HCT116 (cell line): ENCODE measurements around the gene PEMT.
"Not testable (repeated sequence)": the region's sequence is repeated elsewhere in the genome, so short reads cannot be mapped to it uniquely, and the experiment has no call there.

ENCODE experiments used
- CBX3 ChIP-seq: IDR thresholded peaks from 2 replicates; pipeline ENCODE4 v1.6.1; 2012; ENCODE audit warnings: low read depth
- EZH2 ChIP-seq: fragments of 200-600 bp; sonication (generic); IDR thresholded peaks from 2 replicates; pipeline ENCODE4 v1.6.1; 2017; ENCODE audit warnings: antibody characterized with exemption, mixed run types
- EZH2phosphoT487 ChIP-seq: fragments of 200-600 bp; IDR thresholded peaks from 2 replicates; pipeline ENCODE4 v1.6.1; 2018; ENCODE audit warnings: antibody characterized with exemption, borderline replicate concordance
- MAX ChIP-seq: IDR thresholded peaks from 2 replicates; pipeline ENCODE4 v1.6.1; 2012
- POLR2A ChIP-seq: IDR thresholded peaks from 2 replicates; pipeline ENCODE4 v1.7.0; 2011; ENCODE audit warnings: borderline replicate concordance; ENCODE audit not compliant: insufficient read depth, insufficient read length; ENCODE audit errors: extremely low read depth
- REST ChIP-seq: IDR thresholded peaks from 2 replicates; pipeline ENCODE4 v1.6.1; 2012; ENCODE audit warnings: low read depth
- SP1 ChIP-seq: IDR thresholded peaks from 2 replicates; pipeline ENCODE4 v1.6.1; 2012; ENCODE audit warnings: low read depth
- SRF ChIP-seq: IDR thresholded peaks from 2 replicates; pipeline ENCODE4 v1.6.1; 2012; ENCODE audit warnings: low read depth
- YY1 ChIP-seq: IDR thresholded peaks from 2 replicates; pipeline ENCODE4 v1.6.1; 2011; ENCODE audit warnings: low read length, low read depth, moderate library complexity, mild to moderate bottlenecking; ENCODE audit not compliant: insufficient replicate concordance; ENCODE audit errors: extremely low read depth
- ZFX ChIP-seq: fragments of 450-650 bp; IDR thresholded peaks from 2 replicates; pipeline ENCODE4 v1.6.1; 2017
- ZNF274 ChIP-seq: fragments of 200-500 bp; sonication (Bioruptor generic); IDR thresholded peaks from 2 replicates; pipeline ENCODE4 v1.6.1; 2014; ENCODE audit warnings: mild to moderate bottlenecking, low read depth, low read length, inconsistent platforms
- TF ChIP-seq, protein P1 (sequence below), 3 experiments: fragments of 200-600 bp in 1 of 3; sonication (generic) in 1 of 3; IDR thresholded peaks in 2 of 3; conservative IDR thresholded peaks in 1 of 3; 2 replicates each; pipeline ENCODE4 v1.5.1; 2012 to 2017; ENCODE audit warnings: low read depth in 2 of 3, low read length in 2 of 3, antibody characterized with exemption in 1 of 3, borderline replicate concordance in 1 of 3, control low read depth in 1 of 3, mild to moderate bottlenecking in 1 of 3, mixed read lengths in 1 of 3, mixed run types in 1 of 3, moderate library complexity in 1 of 3; ENCODE audit not compliant: insufficient read depth in 1 of 3

DNA sequence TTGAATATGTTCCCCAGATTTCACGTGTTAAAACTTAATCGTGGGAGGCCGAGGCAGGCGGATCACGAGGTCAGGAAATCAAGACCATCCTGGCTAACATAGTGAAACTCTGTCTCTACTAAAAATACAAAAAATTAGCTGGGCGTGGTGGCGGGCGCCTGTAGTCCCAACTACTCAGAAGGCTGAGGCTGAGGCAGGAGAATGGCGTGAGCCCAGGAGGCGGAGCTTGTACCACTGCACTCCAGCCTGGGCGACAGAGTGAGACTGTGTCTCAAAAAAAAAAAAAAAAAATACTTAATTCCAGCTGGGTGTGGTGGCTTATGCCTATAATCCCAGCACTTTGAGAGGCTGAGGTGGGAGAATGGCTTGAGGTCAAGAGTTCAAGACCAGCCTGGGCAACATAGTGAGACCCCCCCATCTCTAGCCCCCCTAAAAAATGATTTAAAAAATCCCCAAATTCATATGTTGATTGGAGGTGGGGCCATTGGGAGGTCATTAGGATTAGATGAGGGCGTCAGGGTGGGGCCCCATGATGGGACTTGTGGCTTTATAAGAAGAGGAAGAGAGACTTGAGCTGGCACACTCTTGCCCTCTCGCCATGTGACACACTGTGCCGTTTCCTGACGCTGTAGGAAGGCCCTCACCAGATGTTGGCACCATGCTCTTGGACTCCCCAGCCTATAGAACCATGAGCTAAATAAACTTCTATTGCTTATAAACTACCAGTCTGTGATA is 44.2 kb upstream of the PEMT start:
- TF ChIP-seq, protein P1, sequence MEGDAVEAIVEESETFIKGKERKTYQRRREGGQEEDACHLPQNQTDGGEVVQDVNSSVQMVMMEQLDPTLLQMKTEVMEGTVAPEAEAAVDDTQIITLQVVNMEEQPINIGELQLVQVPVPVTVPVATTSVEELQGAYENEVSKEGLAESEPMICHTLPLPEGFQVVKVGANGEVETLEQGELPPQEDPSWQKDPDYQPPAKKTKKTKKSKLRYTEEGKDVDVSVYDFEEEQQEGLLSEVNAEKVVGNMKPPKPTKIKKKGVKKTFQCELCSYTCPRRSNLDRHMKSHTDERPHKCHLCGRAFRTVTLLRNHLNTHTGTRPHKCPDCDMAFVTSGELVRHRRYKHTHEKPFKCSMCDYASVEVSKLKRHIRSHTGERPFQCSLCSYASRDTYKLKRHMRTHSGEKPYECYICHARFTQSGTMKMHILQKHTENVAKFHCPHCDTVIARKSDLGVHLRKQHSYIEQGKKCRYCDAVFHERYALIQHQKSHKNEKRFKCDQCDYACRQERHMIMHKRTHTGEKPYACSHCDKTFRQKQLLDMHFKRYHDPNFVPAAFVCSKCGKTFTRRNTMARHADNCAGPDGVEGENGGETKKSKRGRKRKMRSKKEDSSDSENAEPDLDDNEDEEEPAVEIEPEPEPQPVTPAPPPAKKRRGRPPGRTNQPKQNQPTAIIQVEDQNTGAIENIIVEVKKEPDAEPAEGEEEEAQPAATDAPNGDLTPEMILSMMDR (IDR thresholded peaks at IDR 0.05 in 2 of 3, conservative IDR thresholded peaks at IDR 0.05 in 1 of 3; ENCODE audit: borderline replicate concordance in 1 of 3, insufficient read depth in 1 of 3, low read depth in 2 of 3, low read length in 2 of 3), result not testable (repeated sequence)
- TF ChIP-seq REST, ZNF274, EZH2, POLR2A, EZH2phosphoT487, MAX, SP1, ZFX, CBX3, SRF, YY1: not testable (repeated sequence)
